ENCODE results near the gene PKP2. TPM values are rescaled to one million over a fixed set of nuclear protein-coding genes. Genes with fewer than 3 reads are reported as not detected.

The PKP2 gene
- total and polyA plus RNA-seq, 2 of the 8 experiments (the other 6 are each of a cell fraction or from before 2014, with no cell fraction given): 9.6 to 44.8 TPM

GRCh38 chr12:32811686-32812392 lies 84.7 kb downstream of the PKP2 start:
- H3K9me3 ChIP-seq (ENCODE audit: insufficient read depth in 2 of 2, low read depth in 1 of 2, low read length in 1 of 2): 0 out of 4 replicates have a peak, but pooled peaks cover 0 to 3% of the 10 kb centered on the region in 2 experiments
- no peak overlapping the region for H2AK5ac ChIP-seq (ENCODE audit: low read depth, low read length)
- H4K20me1 ChIP-seq (replicated peaks in 1 of 2; ENCODE audit: control insufficient read depth in 1 of 2, insufficient read depth in 2 of 2, low read length in 2 of 2): no peaks in the 10 kb centered on the region
- no peak overlapping the region for H3K4me2 ChIP-seq (ENCODE audit: insufficient read depth in 1 of 2, low read depth in 2 of 2, low read length in 2 of 2)
- no peak overlapping the region for H2AFZ ChIP-seq (ENCODE audit: low read length)
- no peak overlapping the region for H3K14ac ChIP-seq (ENCODE audit: insufficient read length)
- no peak overlapping the region for H4K5ac ChIP-seq (ENCODE audit: insufficient read length, low read depth, low read length)
- H3K56ac ChIP-seq (replicated peaks; ENCODE audit: insufficient read length, low read depth, low read length): no peak overlapping the region
- H3K27ac ChIP-seq (ENCODE audit: low read depth, low read length): no peak overlapping the region
- ChIA-PET CTCF (ENCODE audit: partially characterized antibody) (no interaction called here), POLR2A (ENCODE audit: partially characterized antibody) (no interaction called here)
- no peak overlapping the region for H2BK5ac ChIP-seq (ENCODE audit: low read depth, low read length)
- no peaks in the 10 kb centered on the region for H3K27me3 ChIP-seq (replicated peaks in 1 of 4; ENCODE audit: control insufficient read depth in 3 of 4, extremely low read depth in 1 of 4, insufficient read depth in 3 of 4, low read length in 3 of 4)
- no peaks in the 10 kb centered on the region for H3K4me1 ChIP-seq (replicated peaks in 1 of 4; ENCODE audit: control insufficient read depth in 3 of 4, insufficient read depth in 4 of 4, low read length in 3 of 4)
- H3K23ac ChIP-seq (ENCODE audit: insufficient read length): no peak overlapping the region
- H3K9ac ChIP-seq (replicated peaks in 1 of 4; ENCODE audit: extremely low read depth in 1 of 4, low read depth in 3 of 4, low read length in 3 of 4): no peak overlapping the region
- FAIRE-seq (no peak), DNase-seq (ENCODE audit: low read depth in 1 of 2, low spot score in 2 of 2) (no peak)
- no peak overlapping the region for H4K91ac ChIP-seq (replicated peaks; ENCODE audit: insufficient read length, low read length)
- H3K79me2 ChIP-seq (ENCODE audit: control insufficient read depth in 1 of 2, insufficient read depth in 2 of 2, low read length in 2 of 2): no peaks in the 10 kb centered on the region
- H4K8ac ChIP-seq (ENCODE audit: extremely low read depth, insufficient read depth, low read length): no peak overlapping the region
- no peak overlapping the region for H2BK20ac ChIP-seq (ENCODE audit: low read length)
- H3K18ac ChIP-seq (ENCODE audit: extremely low read depth, low read length): no peak overlapping the region
- no peak overlapping the region for H2BK12ac ChIP-seq (ENCODE audit: low read depth, low read length)
- H2BK15ac ChIP-seq (ENCODE audit: low read length): no peak overlapping the region
- no peak overlapping the region for H3K4me3 ChIP-seq (ENCODE audit: extremely low read depth in 1 of 4, insufficient read depth in 2 of 4, low read depth in 3 of 4, low read length in 4 of 4)
- H3K4ac ChIP-seq (replicated peaks; ENCODE audit: insufficient read length, low read depth, low read length): no peak overlapping the region
- H2BK120ac ChIP-seq (replicated peaks; ENCODE audit: low read depth, low read length): no peak overlapping the region
- 90% methylated on average over 7 of the region's 7 CpGs; no CpG with 5 or more reads in 1 of the 2 experiments for WGBS, 2 experiments (ENCODE audit: extremely low coverage in 1 of 2, insufficient coverage in 1 of 2, insufficient read length in 1 of 2, insufficient replicate concordance in 2 of 2, low coverage in 1 of 2, low lambda C conversion rate in 2 of 2, missing lambda C conversion rate in 1 of 2)
- no peaks in the 10 kb centered on the region for H3K36me3 ChIP-seq (ENCODE audit: control insufficient read depth in 2 of 4, insufficient read depth in 4 of 4, low read length in 3 of 4)
- H3K23me2 ChIP-seq (ENCODE audit: low read depth, low read length): no peaks in the 10 kb centered on the region
- H3K79me1 ChIP-seq (ENCODE audit: low read depth, low read length): no peaks in the 10 kb centered on the region
- TF ChIP-seq MAFK (IDR thresholded peaks at IDR 0.05; ENCODE audit: low read depth, low read length) (no peak), CBX5 (IDR thresholded peaks at IDR 0.05; ENCODE audit: low read depth, low read length) (no peak), SIN3A (conservative IDR thresholded peaks at IDR 0.05 in 1 of 2, IDR thresholded peaks at IDR 0.05 in 1 of 2; ENCODE audit: low read depth in 1 of 2, low read length in 2 of 2) (no peak), USF2 (IDR thresholded peaks at IDR 0.05; ENCODE audit: low read length) (no peak), SAP30 (IDR thresholded peaks at IDR 0.05; ENCODE audit: insufficient read depth, insufficient replicate concordance, low read length) (no peak), POLR2A (IDR thresholded peaks at IDR 0.05; ENCODE audit: control extremely low read depth in 1 of 2, low read depth in 2 of 2, low read length in 2 of 2) (no peak), TCF12 (IDR thresholded peaks at IDR 0.05; ENCODE audit: low read depth, low read length) (no peak), JUN (IDR thresholded peaks at IDR 0.05; ENCODE audit: low read depth, low read length) (no peak), RBBP5 (IDR thresholded peaks at IDR 0.05; ENCODE audit: borderline replicate concordance, low read depth, low read length) (no peak), EZH2 (IDR thresholded peaks at IDR 0.05; ENCODE audit: low read depth, low read length, severe bottlenecking) (no peak), CEBPB (IDR thresholded peaks at IDR 0.05; ENCODE audit: low read depth, low read length) (no peak), RFX5 (IDR thresholded peaks at IDR 0.05; ENCODE audit: borderline replicate concordance, low read depth, low read length) (no peak)
